ENCODE measurements around the gene DERA. TPM values are rescaled to one million over a fixed set of nuclear protein-coding genes. Genes with fewer than 3 reads are reported as not detected.
"Not testable (repeated sequence)": the region's sequence is repeated elsewhere in the genome, so short reads cannot be mapped to it uniquely, and the experiment has no call there.

Gene DERA
- total RNA-seq, 1 donor = 16.7 TPM

DNA sequence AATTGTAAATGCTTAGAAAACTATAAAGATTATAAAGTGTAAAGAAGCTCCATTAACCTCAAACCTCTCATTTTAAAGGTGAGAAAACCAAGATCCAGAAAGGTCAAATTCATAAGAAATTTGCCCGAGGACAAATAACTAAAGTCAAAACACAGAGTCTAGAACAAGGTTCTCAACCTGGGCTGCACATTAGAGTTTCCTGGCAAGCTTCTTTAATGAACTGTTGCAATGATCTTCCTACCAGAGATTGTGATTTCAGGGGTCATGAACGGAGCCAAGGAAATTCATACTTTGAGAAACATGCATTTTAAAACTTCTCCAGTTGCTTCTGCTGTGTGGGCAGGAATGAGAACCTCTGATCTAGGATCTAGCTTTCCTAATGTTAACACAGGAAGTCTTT lies 86.8 kb downstream of the DERA start:
- DNase-seq (ENCODE audit: low read depth in 2 of 3, low spot score in 2 of 3) = no peak

DNA sequence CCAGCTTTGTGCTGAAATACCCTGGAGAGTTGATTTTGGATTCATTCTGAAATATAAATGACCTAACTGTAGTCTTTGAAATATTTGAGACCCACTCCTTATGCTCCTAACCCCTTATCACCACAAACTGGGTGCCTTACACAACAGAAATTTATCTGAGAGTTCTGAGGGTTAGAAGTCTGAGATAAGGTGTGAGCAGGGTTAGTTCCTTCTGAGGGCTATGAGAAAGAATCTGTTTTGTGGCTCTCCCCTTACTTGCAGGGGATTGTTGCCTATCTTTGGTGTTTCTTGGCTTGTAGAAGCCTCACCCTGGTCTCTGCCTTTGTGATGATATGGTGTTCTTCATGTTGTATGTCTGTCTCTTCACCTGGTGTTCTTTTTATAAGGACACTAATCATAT lies 91.7 kb downstream of the DERA start:
- DNase-seq (ENCODE audit: low read depth in 2 of 3, low spot score in 2 of 3) = no peak

DNA sequence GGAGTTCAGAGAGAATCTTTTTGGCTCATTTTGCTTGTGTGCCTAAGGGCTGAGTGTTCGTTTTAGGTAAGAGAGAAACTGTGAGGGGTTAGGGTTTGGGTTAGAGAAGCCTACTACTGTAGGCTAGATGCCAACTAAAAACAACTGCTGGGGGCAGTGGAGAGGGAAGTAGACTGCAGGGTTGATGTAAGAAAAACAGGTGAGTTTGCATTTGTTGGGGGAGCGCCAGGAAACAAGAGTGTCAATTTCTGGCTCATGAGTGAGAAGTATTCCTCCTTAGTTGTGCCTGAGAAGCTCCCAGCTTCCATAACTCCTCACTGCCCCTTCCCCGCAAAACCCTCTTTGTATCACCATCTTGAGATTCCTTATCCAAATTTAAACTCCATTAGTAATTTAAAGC lies 92.3 kb downstream of the DERA start:
- DNase-seq (ENCODE audit: low read depth in 2 of 3, low spot score in 2 of 3) = no peak

- DNase-seq (ENCODE audit: low read depth in 2 of 3, low spot score in 2 of 3) = no peak
These were observed 95.6 kb downstream of the DERA start for GRCh38 chr12:16006752-16007151.

DNA sequence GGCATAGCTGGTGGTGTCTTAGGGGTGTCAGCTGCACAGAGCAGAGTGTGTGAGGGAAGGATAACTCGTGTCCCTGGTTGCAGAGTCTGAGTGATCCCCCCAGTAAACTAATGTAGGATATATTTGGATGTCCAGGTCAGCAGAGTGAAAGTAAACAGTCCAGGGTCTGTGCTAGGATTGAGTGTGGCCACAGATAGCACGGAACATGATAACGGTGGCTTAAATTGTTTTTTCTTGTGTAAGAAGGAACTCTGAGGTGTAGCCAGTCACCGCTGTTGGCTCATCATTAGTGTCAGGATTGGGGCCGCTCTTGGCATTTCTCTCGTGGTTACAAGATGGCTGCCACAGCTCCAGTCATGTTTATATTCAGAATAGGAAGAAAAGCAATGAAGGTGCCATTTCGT lies 97.3 kb downstream of the DERA start:
- DNase-seq (ENCODE audit: low read depth in 2 of 3, low spot score in 2 of 3) = no peak

- no peak for DNase-seq (ENCODE audit: low read depth in 2 of 3, low spot score in 2 of 3)
These were observed 101.0 kb downstream of the DERA start for GRCh38 chr12:16012117-16012516.

- DNase-seq (ENCODE audit: low read depth in 2 of 3, low spot score in 2 of 3) = not testable (repeated sequence)
These were observed 102.6 kb downstream of the DERA start for GRCh38 chr12:16013722-16014121.

DNA sequence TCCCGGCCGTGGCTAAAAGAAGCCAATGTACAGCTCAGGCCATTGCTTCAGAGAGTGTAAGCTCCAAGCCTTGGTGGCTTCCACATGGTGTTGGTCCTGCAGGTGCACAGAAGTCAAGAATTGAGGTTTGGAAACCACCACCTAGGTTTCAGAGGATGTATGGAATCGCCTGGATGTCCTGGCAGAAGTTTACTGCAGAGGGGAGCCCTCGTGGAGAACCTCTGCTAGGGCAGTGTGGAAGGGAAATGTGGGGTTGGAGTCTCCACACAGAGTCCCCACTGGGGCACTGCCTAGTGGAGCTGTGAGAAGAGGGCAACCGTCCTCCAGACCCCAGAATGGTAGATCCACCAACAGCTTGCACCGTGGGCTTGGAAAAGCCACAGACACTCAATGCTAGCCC lies 103.3 kb downstream of the DERA start:
- DNase-seq (ENCODE audit: low read depth in 2 of 3, low spot score in 2 of 3) = not testable (repeated sequence)

- no peak for DNase-seq (ENCODE audit: low read depth in 2 of 3, low spot score in 2 of 3)
These were observed 105.6 kb downstream of the DERA start for GRCh38 chr12:16016748-16017147.

DNA sequence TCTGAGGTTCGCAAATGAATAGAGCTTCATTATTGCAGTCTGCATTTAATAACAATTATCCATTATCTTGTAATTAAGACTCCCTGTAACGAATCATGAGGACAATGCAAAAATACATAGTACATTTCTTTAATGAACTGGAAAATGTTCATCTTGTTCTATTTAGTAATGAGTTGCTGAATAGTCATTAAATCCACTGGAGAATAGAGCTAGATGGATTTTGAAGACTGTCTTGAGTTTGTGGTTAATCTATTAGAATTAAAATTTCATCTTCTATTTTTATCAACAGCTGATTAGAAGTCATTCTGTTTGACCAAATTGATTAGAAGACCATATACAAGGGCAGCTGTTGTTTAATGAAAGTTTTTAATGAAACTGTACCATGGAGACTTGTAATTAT lies 107.2 kb downstream of the DERA start:
- no peak for DNase-seq (ENCODE audit: low read depth in 2 of 3, low spot score in 2 of 3)

- no peak for DNase-seq (ENCODE audit: low read depth in 2 of 3, low spot score in 2 of 3)
These were observed 108.0 kb downstream of the DERA start for GRCh38 chr12:16019136-16019535.

- no peak for DNase-seq (ENCODE audit: low read depth in 2 of 3, low spot score in 2 of 3)
These were observed 108.9 kb downstream of the DERA start for GRCh38 chr12:16020031-16020430.

DNA sequence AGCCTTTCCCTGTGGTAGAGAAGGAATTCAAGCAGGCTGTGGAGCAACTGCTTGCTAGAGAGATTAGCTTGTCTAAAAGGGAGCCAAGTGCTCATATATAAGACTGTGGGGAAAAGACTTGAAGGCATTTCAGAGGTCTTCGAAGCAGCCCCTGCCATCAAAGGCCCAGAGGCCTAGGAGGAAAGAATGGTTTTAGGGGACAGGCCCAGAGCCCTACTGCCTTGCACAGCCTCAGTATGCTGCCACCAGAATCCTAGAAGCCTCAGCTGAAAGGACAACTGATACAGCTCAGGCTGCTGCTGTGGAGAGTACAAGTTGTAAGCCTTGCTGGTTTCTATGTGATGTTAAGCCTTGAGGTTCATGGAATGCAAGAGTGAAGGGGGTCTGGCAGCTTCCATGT lies 109.9 kb downstream of the DERA start:
- DNase-seq (ENCODE audit: low read depth in 2 of 3, low spot score in 2 of 3) = no peak

DNA sequence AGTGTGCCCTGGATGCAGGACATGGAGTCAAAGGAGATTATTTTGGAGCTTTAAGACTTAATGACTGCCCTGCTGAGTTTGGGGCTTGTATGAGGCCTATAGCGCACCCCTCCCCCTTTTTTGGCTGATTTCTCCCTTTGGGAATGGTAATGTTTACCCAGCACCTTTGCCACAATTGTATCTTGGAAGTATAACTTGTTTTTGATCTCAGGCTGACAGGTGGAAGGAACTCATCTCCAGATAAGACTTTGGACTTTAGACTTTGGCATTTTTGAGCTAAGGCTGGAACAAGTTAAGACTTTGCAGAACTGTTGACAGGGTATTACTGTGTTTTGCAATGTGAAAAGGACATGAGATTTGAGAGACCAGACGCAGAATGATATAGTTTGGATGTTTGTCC lies 110.5 kb downstream of the DERA start:
- no peak for DNase-seq (ENCODE audit: low read depth in 2 of 3, low spot score in 2 of 3)

- no peak for DNase-seq (ENCODE audit: low read depth in 2 of 3, low spot score in 2 of 3)
These were observed 115.9 kb downstream of the DERA start for GRCh38 chr12:16027002-16027401.

DNA sequence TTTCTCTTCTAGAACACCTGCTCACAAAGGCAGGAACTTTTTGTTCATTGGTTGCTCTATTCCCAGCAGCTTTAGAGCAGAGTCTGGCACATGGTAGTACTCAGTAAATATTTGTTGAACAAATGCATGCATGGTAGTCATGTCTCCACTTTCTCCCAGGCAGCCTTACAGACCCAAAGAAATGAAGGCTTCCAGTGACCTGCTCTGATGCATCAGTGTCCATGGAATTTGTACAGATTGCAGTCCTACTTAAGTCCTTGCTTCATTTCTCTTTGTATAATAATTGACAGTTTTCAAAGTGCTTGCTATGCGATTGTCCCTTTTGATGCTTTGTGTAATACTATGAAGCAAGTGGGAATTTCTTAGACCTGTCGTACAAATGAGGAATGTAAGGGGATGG lies 119.6 kb downstream of the DERA start:
- no peak for DNase-seq (ENCODE audit: low read depth in 2 of 3, low spot score in 2 of 3)

GRCh38 chr12:16034136-16034817 lies 123.1 kb downstream of the DERA start:
- no peak for DNase-seq (ENCODE audit: low read depth in 2 of 3, low spot score in 2 of 3)

DNA sequence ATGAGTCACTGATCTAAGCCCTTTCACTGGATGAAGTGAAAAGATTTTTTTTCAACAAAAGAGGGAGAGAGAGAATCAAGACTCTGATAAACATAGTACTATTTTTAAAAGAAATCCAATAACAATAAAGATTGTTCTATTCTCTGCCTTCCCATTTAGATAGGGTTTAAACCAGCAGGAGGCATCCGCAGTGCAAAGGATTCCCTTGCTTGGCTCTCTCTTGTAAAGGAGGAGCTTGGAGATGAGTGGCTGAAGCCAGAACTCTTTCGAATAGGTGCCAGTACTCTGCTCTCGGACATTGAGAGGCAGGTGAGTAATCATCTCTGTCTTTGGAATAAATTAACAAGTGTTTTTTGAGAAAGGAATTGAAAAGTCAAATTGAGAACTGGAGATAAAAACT lies 124.9 kb downstream of the DERA start:
- DNase-seq (ENCODE audit: low read depth in 2 of 3, low spot score in 2 of 3) = no peak

GRCh38 chr12:16037533-16037932 lies 126.4 kb downstream of the DERA start:
- no peak for DNase-seq (ENCODE audit: low read depth in 2 of 3, low spot score in 2 of 3)

DNA sequence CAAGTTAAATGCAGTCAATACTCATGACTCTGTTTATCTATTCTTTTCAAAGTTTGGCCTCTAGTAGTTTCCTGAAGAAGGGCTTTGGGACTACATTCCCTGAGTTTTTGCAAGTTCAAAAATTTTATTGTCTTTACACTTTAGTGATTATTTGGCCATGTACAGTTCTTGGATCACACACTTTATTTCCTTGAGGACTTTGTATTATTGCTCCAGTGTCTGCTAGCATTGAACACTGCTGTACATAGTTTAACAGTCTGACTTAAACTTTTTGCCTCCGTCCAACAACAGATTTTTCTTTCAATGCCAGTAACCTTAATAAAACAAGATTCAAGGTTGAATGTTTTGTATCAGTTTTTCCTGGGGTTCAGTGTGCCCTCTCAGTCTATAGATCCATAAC lies 132.3 kb downstream of the DERA start:
- DNase-seq (ENCODE audit: low read depth in 2 of 3, low spot score in 2 of 3) = no peak

DNA sequence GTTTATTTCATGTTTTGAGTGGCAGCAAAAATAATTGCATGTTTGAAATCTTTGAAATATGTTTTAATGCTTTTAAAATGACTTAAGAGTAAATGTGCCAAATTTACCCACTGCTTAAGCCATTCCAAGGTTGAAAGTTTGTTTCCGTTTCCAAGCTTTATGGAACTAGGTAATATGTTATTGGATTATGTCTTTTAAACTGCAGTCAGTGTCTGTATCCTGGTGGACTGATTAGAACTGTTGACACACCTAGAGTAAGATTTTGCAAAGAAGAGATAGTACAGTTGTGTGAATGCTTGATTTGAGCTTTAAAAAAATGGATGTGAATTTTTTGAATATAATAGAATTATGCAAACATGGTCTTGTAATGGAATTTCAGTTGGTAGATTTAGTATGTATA lies 135.1 kb downstream of the DERA start:
- DNase-seq (ENCODE audit: low read depth in 2 of 3, low spot score in 2 of 3) = no peak

- no peak for DNase-seq (ENCODE audit: low read depth in 2 of 3, low spot score in 2 of 3)
These were observed 137.4 kb downstream of the DERA start for GRCh38 chr12:16048511-16048910.

DNA sequence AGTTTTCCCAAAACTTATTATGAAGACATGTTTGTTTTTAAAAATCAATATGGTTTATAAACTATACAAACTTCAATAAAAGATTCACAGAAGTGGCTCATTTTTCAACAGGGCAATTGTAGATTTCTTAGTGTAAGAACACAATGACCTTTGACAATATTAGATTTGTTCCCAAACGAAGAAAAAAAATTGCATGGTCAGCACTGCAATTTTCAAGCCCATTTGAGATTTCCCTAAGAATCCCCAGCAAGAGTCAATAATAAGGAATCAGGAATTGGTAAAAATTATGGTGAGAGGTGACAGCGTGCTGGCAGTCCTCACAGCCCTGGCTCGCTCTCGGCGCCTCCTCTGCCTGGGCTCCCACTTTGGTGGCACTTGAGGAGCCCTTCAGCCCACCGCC lies 145.8 kb downstream of the DERA start:
- DNase-seq (ENCODE audit: low read depth in 2 of 3, low spot score in 2 of 3) = no peak

All from hematopoietic multipotent progenitor cell (in vitro differentiated cells).